Lower lobe of right lung (tissue), 2 donors: ENCODE data around the gene HS3ST6. TPM values are rescaled to one million over a fixed set of nuclear protein-coding genes. Genes with fewer than 3 reads are reported as not detected.
"Not testable (repeated sequence)": the region's sequence is repeated elsewhere in the genome, so short reads cannot be mapped to it uniquely, and the experiment has no call there.

Source experiments
- ATAC-seq, 2 donors: fragments of 200-7000 bp; cut with Tn5 transposase; one replicate each; pipeline ENCODE4 v1.9.1; 2020 to 2022; ENCODE audit warnings: mild to moderate bottlenecking in 2 of 2, moderate library complexity in 2 of 2
- DNase-seq: peaks from one replicate; pipeline ENCODE4 v3.0.0-alpha.2; 2020
- H3K27ac ChIP-seq: fragments of 200-600 bp; one replicate; pipeline ENCODE4 v1.8.0; 2022
- H3K27me3 ChIP-seq: fragments of 200-600 bp; one replicate; pipeline ENCODE4 v1.8.0; 2022; ENCODE audit warnings: low read depth
- H3K36me3 ChIP-seq: fragments of 200-600 bp; one replicate; pipeline ENCODE4 v1.8.0; 2022; ENCODE audit warnings: mild to moderate bottlenecking
- H3K4me1 ChIP-seq: fragments of 200-600 bp; one replicate; pipeline ENCODE4 v1.8.0; 2022
- H3K4me3 ChIP-seq: fragments of 200-600 bp; one replicate; pipeline ENCODE4 v1.8.0; 2022; ENCODE audit warnings: mild to moderate bottlenecking
- H3K9me3 ChIP-seq: fragments of 200-600 bp; one replicate; pipeline ENCODE4 v1.8.0; 2022
- intact Hi-C: fragments of 100-400 bp; cut with DNase I; formaldehyde crosslinking; loops from one replicate; pipeline ENCODE4 v1.11.0; 2022
- total RNA-seq: library from RNA; stranded (reverse); fragmentation: NEBNext Ultra II Directional; extraction: Animal tissue kit (Norgen Biotek cat#: 25700); gene quantifications from one replicate; pipeline ENCODE4 v1.2.1, GENCODE V29; 2021
- TF ChIP-seq, protein P1 (sequence below): fragments of 200-600 bp; IDR thresholded peaks from one replicate; pipeline ENCODE4 v1.8.0; 2022; ENCODE audit warnings: antibody characterized with exemption, mild to moderate bottlenecking
- donor health status: DM: no; HTN: yes; CAD: no; lungs with severe emphysema.

HS3ST6 gene
- total RNA-seq, 1 donor from 2014 or later, result 1.3 TPM

DNA sequence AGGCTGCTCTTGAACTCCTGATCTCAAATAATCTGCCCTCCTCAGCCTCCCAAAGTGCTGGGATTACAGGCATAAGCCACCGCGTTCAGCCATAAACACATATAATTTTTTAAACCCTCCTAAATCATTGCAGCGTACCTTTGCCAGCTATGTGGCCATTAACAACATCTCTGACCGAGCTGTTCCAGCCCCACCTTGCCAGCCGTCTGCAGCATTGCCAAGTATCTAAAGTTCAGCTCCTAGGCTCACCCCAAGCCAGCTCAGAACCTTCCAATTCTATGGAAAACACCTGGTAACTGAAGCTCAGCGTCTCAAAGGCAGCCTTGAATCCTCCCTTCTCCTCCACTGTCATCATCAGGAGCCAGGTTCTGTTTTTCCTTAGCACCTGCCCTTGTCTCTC is 41.1 kb downstream of the HS3ST6 start:
- ATAC-seq (no peak), DNase-seq (no peak)
- intact Hi-C loops, result no loop called here

DNA sequence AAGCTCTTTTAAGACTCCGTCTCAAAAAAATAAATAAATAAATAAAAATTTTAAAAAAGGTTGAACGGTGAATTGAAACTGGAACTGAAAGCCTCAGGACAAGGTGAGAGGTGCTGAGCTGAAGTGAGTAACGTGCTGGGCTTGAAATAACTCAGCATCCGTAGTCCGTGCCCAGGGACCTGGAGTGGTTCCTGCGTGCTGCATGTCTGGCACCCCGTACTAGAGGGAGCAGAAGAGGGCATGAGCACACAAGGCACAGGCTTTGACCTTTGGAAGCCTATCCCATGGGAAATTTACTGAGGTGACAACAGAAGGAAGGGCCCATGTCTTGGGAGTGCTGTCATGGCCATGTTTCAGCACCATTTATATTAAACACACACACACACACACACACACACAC is 41.7 kb downstream of the HS3ST6 start:
- ATAC-seq, result no peak
- no peaks in the 10 kb centered on the region for H3K9me3 ChIP-seq
- no peak overlapping the region for H3K27ac ChIP-seq
- no peaks in the 10 kb centered on the region for H3K36me3 ChIP-seq
- H3K27me3 ChIP-seq, result peaks cover 42% of the 10 kb centered on the region
- intact Hi-C loops, result no loop called here
- no peak for DNase-seq
- H3K4me3 ChIP-seq, result no peak overlapping the region
- TF ChIP-seq, protein P1, sequence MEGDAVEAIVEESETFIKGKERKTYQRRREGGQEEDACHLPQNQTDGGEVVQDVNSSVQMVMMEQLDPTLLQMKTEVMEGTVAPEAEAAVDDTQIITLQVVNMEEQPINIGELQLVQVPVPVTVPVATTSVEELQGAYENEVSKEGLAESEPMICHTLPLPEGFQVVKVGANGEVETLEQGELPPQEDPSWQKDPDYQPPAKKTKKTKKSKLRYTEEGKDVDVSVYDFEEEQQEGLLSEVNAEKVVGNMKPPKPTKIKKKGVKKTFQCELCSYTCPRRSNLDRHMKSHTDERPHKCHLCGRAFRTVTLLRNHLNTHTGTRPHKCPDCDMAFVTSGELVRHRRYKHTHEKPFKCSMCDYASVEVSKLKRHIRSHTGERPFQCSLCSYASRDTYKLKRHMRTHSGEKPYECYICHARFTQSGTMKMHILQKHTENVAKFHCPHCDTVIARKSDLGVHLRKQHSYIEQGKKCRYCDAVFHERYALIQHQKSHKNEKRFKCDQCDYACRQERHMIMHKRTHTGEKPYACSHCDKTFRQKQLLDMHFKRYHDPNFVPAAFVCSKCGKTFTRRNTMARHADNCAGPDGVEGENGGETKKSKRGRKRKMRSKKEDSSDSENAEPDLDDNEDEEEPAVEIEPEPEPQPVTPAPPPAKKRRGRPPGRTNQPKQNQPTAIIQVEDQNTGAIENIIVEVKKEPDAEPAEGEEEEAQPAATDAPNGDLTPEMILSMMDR, result no peak
- H3K4me1 ChIP-seq, result no peaks in the 10 kb centered on the region

More for the DNA sequence above, 41.1 kb downstream of the HS3ST6 start:
- H3K4me1 ChIP-seq, result no peaks in the 10 kb centered on the region
- no peaks in the 10 kb centered on the region for H3K9me3 ChIP-seq
- no peaks in the 10 kb centered on the region for H3K36me3 ChIP-seq
- peaks cover 39% of the 10 kb centered on the region for H3K27me3 ChIP-seq
- TF ChIP-seq, protein P1, result no peak
- no peak overlapping the region for H3K27ac ChIP-seq
- H3K4me3 ChIP-seq, result no peak overlapping the region

DNA sequence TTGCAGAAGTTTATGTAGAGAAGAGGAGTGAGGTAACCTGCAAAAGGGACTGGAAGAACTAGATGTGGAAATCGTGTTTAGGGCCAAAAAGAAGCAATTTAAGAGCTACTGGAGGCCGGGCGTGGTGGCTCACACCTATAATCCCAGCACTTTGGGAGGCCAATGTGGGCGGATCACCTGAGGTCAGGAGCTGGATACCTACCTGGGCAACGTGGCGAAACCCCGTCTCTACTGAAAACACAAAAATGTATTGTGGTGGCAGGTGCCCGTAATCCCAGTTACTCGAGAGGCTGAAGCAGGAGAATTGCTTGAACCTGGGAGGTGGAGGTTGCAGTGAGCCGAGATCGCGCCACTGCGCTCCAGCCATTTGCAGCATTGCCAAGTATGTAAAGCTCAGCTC is 42.1 kb downstream of the HS3ST6 start:
- H3K27me3 ChIP-seq, result peaks cover 42% of the 10 kb centered on the region
- H3K4me3 ChIP-seq, H3K9me3 ChIP-seq, H3K4me1 ChIP-seq, H3K27ac ChIP-seq, H3K36me3 ChIP-seq, ATAC-seq, DNase-seq, intact Hi-C loops: not testable (repeated sequence)

DNA sequence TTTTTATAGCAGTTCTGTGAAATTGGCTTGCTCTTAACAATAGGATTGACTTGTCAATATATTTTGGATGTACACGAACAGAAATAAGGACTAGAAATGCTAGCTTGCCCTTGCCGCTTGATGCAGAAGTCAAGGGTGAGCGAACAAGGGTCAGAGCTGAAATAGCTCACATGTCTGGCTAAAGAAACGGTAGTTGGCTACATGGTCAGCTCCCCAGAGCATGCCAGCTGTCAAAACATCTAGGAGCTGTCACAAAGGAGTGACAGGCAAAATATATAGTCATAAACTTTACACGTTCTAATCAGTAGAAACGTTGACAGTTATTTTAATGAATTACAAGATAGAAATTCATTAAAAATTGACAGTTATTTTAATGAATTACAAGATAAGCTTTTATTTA is 43.4 kb downstream of the HS3ST6 start:
- no peaks in the 10 kb centered on the region for H3K4me1 ChIP-seq
- TF ChIP-seq, protein P1, result no peak
- DNase-seq, result no peak
- H3K27me3 ChIP-seq, result peaks cover 42% of the 10 kb centered on the region
- H3K4me3 ChIP-seq, result no peak overlapping the region
- no peak overlapping the region for H3K27ac ChIP-seq
- intact Hi-C loops, result no loop called here
- H3K9me3 ChIP-seq, result no peaks in the 10 kb centered on the region
- no peaks in the 10 kb centered on the region for H3K36me3 ChIP-seq
- ATAC-seq, result no peak

DNA sequence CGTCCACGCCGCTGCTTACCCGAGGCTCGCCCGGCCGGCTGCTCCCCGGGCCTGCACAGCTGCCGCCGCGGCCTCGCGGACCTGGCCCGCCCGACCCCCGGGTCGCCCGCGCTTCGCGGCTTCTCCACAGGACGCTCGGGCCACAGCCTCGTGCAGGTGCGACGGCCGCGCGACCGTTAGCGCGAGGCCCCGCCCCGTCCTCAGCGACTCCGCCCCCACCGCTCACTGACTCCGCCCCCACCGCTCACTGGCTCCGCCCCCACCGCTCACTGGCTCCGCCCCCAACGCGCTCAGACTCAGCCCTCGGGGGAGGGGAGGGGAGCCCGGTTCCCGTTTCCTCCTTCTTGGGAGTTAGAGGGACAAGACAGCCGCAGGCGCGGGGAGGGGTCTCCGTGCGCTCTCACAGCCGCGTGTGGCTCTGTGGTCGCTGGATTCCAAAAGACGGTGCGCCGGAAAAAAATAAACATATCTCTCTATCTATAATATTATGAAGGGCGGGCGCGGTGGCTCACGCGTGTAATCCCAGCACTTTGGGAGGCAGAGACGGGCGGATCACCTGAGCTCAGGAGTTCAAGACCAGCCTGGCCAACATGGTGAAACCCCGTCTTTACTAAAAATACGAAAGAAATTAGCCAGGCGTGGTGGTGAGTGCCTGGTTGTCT is 46.1 kb downstream of the HS3ST6 start, which contains the start of gene MEIOB:
MEIOB (minus strand) TSS at position 191 of the 662 bp plus-strand sequence. CDS start 3,989 bp downstream, outside the sequence.
- H3K36me3 ChIP-seq, result no peaks in the 10 kb centered on the region
- intact Hi-C loops, result no loop called here
- ATAC-seq (peak; percentile 71 to 82), DNase-seq (peak; percentile 56)
- TF ChIP-seq, protein P1, result no peak
- H3K4me3 ChIP-seq, result peak within 1 kb of the TSS; percentile 23
- no peaks in the 10 kb centered on the region for H3K4me1 ChIP-seq
- no peaks in the 10 kb centered on the region for H3K9me3 ChIP-seq
- H3K27me3 ChIP-seq, result peaks cover 34% of the 10 kb centered on the region
- H3K27ac ChIP-seq, result no peak within 1 kb of the TSS

DNA sequence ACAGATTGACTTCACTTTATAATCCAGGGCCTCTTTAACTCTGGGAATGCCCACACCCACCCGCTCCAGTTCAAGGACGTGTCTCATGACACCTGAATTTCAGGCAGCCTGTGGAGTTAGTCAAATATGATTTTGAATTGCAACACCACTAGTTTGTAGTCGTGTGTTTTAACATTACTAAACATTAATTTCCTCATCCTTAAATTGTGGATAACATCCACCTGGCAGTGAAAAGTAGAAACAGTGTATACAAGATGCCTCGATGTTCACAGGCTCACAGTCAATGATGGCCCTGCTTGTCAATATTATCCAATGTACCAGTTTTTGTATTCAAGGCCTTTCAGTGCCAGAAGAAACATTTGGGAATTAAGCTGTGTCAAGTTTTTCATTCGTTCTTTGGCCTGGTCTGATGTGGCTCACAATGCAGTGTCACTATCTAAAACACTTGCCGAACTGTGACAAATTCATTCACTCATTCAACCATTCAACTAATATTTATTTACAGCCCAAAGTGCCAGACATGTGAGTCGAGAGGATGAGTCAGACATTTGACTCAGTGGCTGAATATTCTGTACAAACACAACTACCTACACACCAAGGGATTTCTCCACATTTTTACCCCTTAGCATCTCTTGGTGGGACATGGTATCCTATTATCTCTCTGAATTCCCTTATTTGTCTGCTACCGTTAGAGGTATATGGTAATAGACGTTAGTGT is 47.7 kb downstream of the HS3ST6 start:
- DNase-seq (no peak), ATAC-seq (peak; percentile 74 to 79)
- intact Hi-C loops, result no loop called here
- TF ChIP-seq, protein P1, result no peak
- Histone ChIP-seq H3K4me3 (no peak overlapping the region), H3K27ac (no peak overlapping the region), H3K36me3 (no peaks in the 10 kb centered on the region), H3K4me1 (no peaks in the 10 kb centered on the region), H3K27me3 (peaks cover 22% of the 10 kb centered on the region), H3K9me3 (no peaks in the 10 kb centered on the region)
